ENCODE measurements around the gene NCEH1.

Gene NCEH1

DNA sequence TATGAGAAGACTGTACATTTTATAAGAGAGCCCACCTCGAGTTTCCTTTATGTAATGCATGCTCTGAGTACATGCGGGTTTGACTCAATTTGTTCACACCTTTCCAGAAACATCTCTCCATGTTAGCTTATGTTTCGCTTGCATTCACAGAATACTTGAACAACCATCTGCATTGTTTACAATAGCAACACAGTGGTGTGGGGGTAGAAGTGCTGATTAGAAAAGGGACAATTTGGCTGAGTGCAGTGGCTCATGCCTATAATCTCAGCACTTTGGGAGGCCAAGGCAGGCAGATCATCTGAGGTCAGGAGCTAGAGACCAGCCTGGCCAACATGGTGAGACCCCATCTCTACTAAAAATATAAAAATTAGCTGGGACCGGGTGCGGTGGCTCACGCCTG, 60.9 kb downstream of the NCEH1 start:
- Histone ChIP-seq H3K4me3 (ENCODE audit: low read depth, low read length) (no peak overlapping the region), H2BK5ac (ENCODE audit: low read depth, low read length, poor library complexity) (no peak overlapping the region), H4K12ac (ENCODE audit: low read depth, low read length) (no peak overlapping the region), H2BK120ac (ENCODE audit: insufficient read depth, low read length, poor library complexity) (no peak overlapping the region), H3K27me3 (ENCODE audit: insufficient read depth, low read length) (no peaks in the 10 kb centered on the region), H3K36me3 (ENCODE audit: control insufficient read depth in 1 of 2, insufficient read depth in 2 of 2, low read length in 2 of 2) (no peaks in the 10 kb centered on the region), H3K4me1 (ENCODE audit: control insufficient read depth in 1 of 2, insufficient read depth in 2 of 2, low read length in 2 of 2) (no peaks in the 10 kb centered on the region), H2BK12ac (ENCODE audit: low read length) (no peak overlapping the region), H4K8ac (ENCODE audit: low read depth, low read length) (no peak overlapping the region), H3K27ac (ENCODE audit: low read depth, low read length) (no peak overlapping the region), H3K9ac (ENCODE audit: low read length) (no peak overlapping the region), H3K14ac (ENCODE audit: low read length) (no peak overlapping the region), H2AFZ (ENCODE audit: insufficient read depth, low read length, poor library complexity) (no peak overlapping the region), H4K91ac (ENCODE audit: low read depth, low read length) (no peak overlapping the region), H3K23ac (ENCODE audit: low read length) (no peak overlapping the region), H2AK5ac (ENCODE audit: low read length) (no peak overlapping the region), H3K4me2 (ENCODE audit: low read length) (no peak overlapping the region), H3K79me2 (ENCODE audit: control insufficient read depth, insufficient read depth, low read length, poor library complexity) (no peaks in the 10 kb centered on the region), H3K4ac (ENCODE audit: low read depth, low read length) (no peak overlapping the region), H3K79me1 (ENCODE audit: low read length) (no peaks in the 10 kb centered on the region), H3K9me3 (ENCODE audit: insufficient read depth, low read depth, low read length) (no peaks in the 10 kb centered on the region), H3K18ac (ENCODE audit: low read length) (no peak overlapping the region)
- whole genome bisulfite sequencing (ENCODE audit: extremely low coverage, insufficient coverage, insufficient read length): no CpG with 5 or more reads among the region's 6 CpGs
- DNase-seq: peak; percentile 82 to 94

GRCh38 chr3:172648747-172649146, 62.1 kb downstream of the NCEH1 start:
- H3K27me3 ChIP-seq (ENCODE audit: insufficient read depth, low read length): no peaks in the 10 kb centered on the region
- no peak overlapping the region for H2BK12ac ChIP-seq (ENCODE audit: low read length)
- H4K91ac ChIP-seq (ENCODE audit: low read depth, low read length): no peak overlapping the region
- no peak overlapping the region for H2BK5ac ChIP-seq (ENCODE audit: low read depth, low read length, poor library complexity)
- no peak overlapping the region for H3K18ac ChIP-seq (ENCODE audit: low read length)
- no peak overlapping the region for H4K12ac ChIP-seq (ENCODE audit: low read depth, low read length)
- no peak overlapping the region for H2BK120ac ChIP-seq (ENCODE audit: insufficient read depth, low read length, poor library complexity)
- no peak overlapping the region for H3K4me3 ChIP-seq (ENCODE audit: low read depth, low read length)
- no peaks in the 10 kb centered on the region for H3K9me3 ChIP-seq (ENCODE audit: insufficient read depth, low read depth, low read length)
- no CpG with 5 or more reads among the region's 9 CpGs for WGBS (ENCODE audit: extremely low coverage, insufficient coverage, insufficient read length)
- no peak overlapping the region for H3K9ac ChIP-seq (ENCODE audit: low read length)
- no peak overlapping the region for H3K23ac ChIP-seq (ENCODE audit: low read length)
- DNase-seq: peak in 1 of 2 donors; percentile 53
- H2AK5ac ChIP-seq (ENCODE audit: low read length): no peak overlapping the region
- H3K14ac ChIP-seq (ENCODE audit: low read length): no peak overlapping the region
- no peak overlapping the region for H3K4me2 ChIP-seq (ENCODE audit: low read length)
- no peaks in the 10 kb centered on the region for H3K79me2 ChIP-seq (ENCODE audit: control insufficient read depth, insufficient read depth, low read length, poor library complexity)
- no peaks in the 10 kb centered on the region for H3K4me1 ChIP-seq (ENCODE audit: control insufficient read depth in 1 of 2, insufficient read depth in 2 of 2, low read length in 2 of 2)
- no peaks in the 10 kb centered on the region for H3K36me3 ChIP-seq (ENCODE audit: control insufficient read depth in 1 of 2, insufficient read depth in 2 of 2, low read length in 2 of 2)
- no peak overlapping the region for H3K4ac ChIP-seq (ENCODE audit: low read depth, low read length)
- no peak overlapping the region for H4K8ac ChIP-seq (ENCODE audit: low read depth, low read length)
- H3K27ac ChIP-seq (ENCODE audit: low read depth, low read length): no peak overlapping the region
- no peak overlapping the region for H2AFZ ChIP-seq (ENCODE audit: insufficient read depth, low read length, poor library complexity)
- H3K79me1 ChIP-seq (ENCODE audit: low read length): no peaks in the 10 kb centered on the region

GRCh38 chr3:172647823-172648222, 63.0 kb downstream of the NCEH1 start:
- H2AK5ac ChIP-seq (ENCODE audit: low read length): no peak overlapping the region
- H3K4me3 ChIP-seq (ENCODE audit: low read depth, low read length): no peak overlapping the region
- no peaks in the 10 kb centered on the region for H3K27me3 ChIP-seq (ENCODE audit: insufficient read depth, low read length)
- no peaks in the 10 kb centered on the region for H3K79me1 ChIP-seq (ENCODE audit: low read length)
- H3K79me2 ChIP-seq (ENCODE audit: control insufficient read depth, insufficient read depth, low read length, poor library complexity): no peaks in the 10 kb centered on the region
- H3K4ac ChIP-seq (ENCODE audit: low read depth, low read length): no peak overlapping the region
- H2AFZ ChIP-seq (ENCODE audit: insufficient read depth, low read length, poor library complexity): no peak overlapping the region
- no peaks in the 10 kb centered on the region for H3K9me3 ChIP-seq (ENCODE audit: insufficient read depth, low read depth, low read length)
- no peak overlapping the region for H3K23ac ChIP-seq (ENCODE audit: low read length)
- H3K27ac ChIP-seq (ENCODE audit: low read depth, low read length): no peak overlapping the region
- H4K8ac ChIP-seq (ENCODE audit: low read depth, low read length): no peak overlapping the region
- H3K9ac ChIP-seq (ENCODE audit: low read length): no peak overlapping the region
- no peaks in the 10 kb centered on the region for H3K4me1 ChIP-seq (ENCODE audit: control insufficient read depth in 1 of 2, insufficient read depth in 2 of 2, low read length in 2 of 2)
- DNase-seq: no peak
- no peak overlapping the region for H2BK12ac ChIP-seq (ENCODE audit: low read length)
- no peak overlapping the region for H4K12ac ChIP-seq (ENCODE audit: low read depth, low read length)
- H2BK120ac ChIP-seq (ENCODE audit: insufficient read depth, low read length, poor library complexity): no peak overlapping the region
- no peak overlapping the region for H3K4me2 ChIP-seq (ENCODE audit: low read length)
- H3K36me3 ChIP-seq (ENCODE audit: control insufficient read depth in 1 of 2, insufficient read depth in 2 of 2, low read length in 2 of 2): no peaks in the 10 kb centered on the region
- no peak overlapping the region for H3K14ac ChIP-seq (ENCODE audit: low read length)
- WGBS (ENCODE audit: extremely low coverage, insufficient coverage, insufficient read length): no CpG with 5 or more reads among the region's 14 CpGs
- no peak overlapping the region for H2BK5ac ChIP-seq (ENCODE audit: low read depth, low read length, poor library complexity)
- no peak overlapping the region for H4K91ac ChIP-seq (ENCODE audit: low read depth, low read length)
- H3K18ac ChIP-seq (ENCODE audit: low read length): no peak overlapping the region

GRCh38 chr3:172647080-172647479, 63.8 kb downstream of the NCEH1 start:
- no peaks in the 10 kb centered on the region for H3K79me2 ChIP-seq (ENCODE audit: control insufficient read depth, insufficient read depth, low read length, poor library complexity)
- WGBS (ENCODE audit: extremely low coverage, insufficient coverage, insufficient read length): no CpG with 5 or more reads among the region's 3 CpGs
- H3K4me3 ChIP-seq (ENCODE audit: low read depth, low read length): no peak overlapping the region
- H3K27me3 ChIP-seq (ENCODE audit: insufficient read depth, low read length): no peaks in the 10 kb centered on the region
- no peak overlapping the region for H2AK5ac ChIP-seq (ENCODE audit: low read length)
- no peak overlapping the region for H4K91ac ChIP-seq (ENCODE audit: low read depth, low read length)
- H3K18ac ChIP-seq (ENCODE audit: low read length): no peak overlapping the region
- no peak overlapping the region for H3K9ac ChIP-seq (ENCODE audit: low read length)
- no peaks in the 10 kb centered on the region for H3K4me1 ChIP-seq (ENCODE audit: control insufficient read depth in 1 of 2, insufficient read depth in 2 of 2, low read length in 2 of 2)
- no peak overlapping the region for H2BK5ac ChIP-seq (ENCODE audit: low read depth, low read length, poor library complexity)
- DNase-seq: no peak
- H2BK12ac ChIP-seq (ENCODE audit: low read length): no peak overlapping the region
- no peak overlapping the region for H3K4me2 ChIP-seq (ENCODE audit: low read length)
- no peak overlapping the region for H3K27ac ChIP-seq (ENCODE audit: low read depth, low read length)
- H3K9me3 ChIP-seq (ENCODE audit: insufficient read depth, low read depth, low read length): no peaks in the 10 kb centered on the region
- no peaks in the 10 kb centered on the region for H3K79me1 ChIP-seq (ENCODE audit: low read length)
- H3K23ac ChIP-seq (ENCODE audit: low read length): no peak overlapping the region
- H2AFZ ChIP-seq (ENCODE audit: insufficient read depth, low read length, poor library complexity): no peak overlapping the region
- H3K4ac ChIP-seq (ENCODE audit: low read depth, low read length): no peak overlapping the region
- no peak overlapping the region for H4K8ac ChIP-seq (ENCODE audit: low read depth, low read length)
- no peak overlapping the region for H2BK120ac ChIP-seq (ENCODE audit: insufficient read depth, low read length, poor library complexity)
- H3K14ac ChIP-seq (ENCODE audit: low read length): no peak overlapping the region
- H4K12ac ChIP-seq (ENCODE audit: low read depth, low read length): no peak overlapping the region
- no peaks in the 10 kb centered on the region for H3K36me3 ChIP-seq (ENCODE audit: control insufficient read depth in 1 of 2, insufficient read depth in 2 of 2, low read length in 2 of 2)
